IPS-NIHi11 (cell line): Measurements from ENCODE around the gene NMD3.
"Not testable (repeated sequence)": the region's sequence is repeated elsewhere in the genome, so short reads cannot be mapped to it uniquely, and the experiment has no call there.

Source experiments
- DNase-seq: peaks from one replicate; pipeline ENCODE4 v3.0.0; 2012; ENCODE audit warnings: mixed read lengths, low spot score

The NMD3 gene

GRCh38 chr3:161220850-161221753 lies at the start of gene NMD3:
Gene NMD3, plus strand, starts transcription at chr3:161221311. Its CDS starts 703 bp downstream, at chr3:161222014.
- DNase-seq, result peak; percentile 96

GRCh38 chr3:161171639-161172552 lies 49.2 kb upstream of the NMD3 start:
- DNase-seq, result peak; percentile 20

GRCh38 chr3:161175506-161175905 lies 45.6 kb upstream of the NMD3 start:
- DNase-seq, result no peak

GRCh38 chr3:161177991-161178390 lies 43.1 kb upstream of the NMD3 start:
- DNase-seq, result no peak

GRCh38 chr3:161181371-161181770 lies 39.7 kb upstream of the NMD3 start:
- not testable (repeated sequence) for DNase-seq

GRCh38 chr3:161187046-161187445 lies 34.1 kb upstream of the NMD3 start:
- no peak for DNase-seq

- DNase-seq, result no peak
Observed at GRCh38 chr3:161197855-161198850, 23.0 kb upstream of the NMD3 start.

GRCh38 chr3:161199926-161200325 lies 21.2 kb upstream of the NMD3 start:
- DNase-seq, result no peak

GRCh38 chr3:161203485-161204098 lies 17.5 kb upstream of the NMD3 start:
- DNase-seq, result no peak

GRCh38 chr3:161208931-161209330 lies 12.2 kb upstream of the NMD3 start:
- DNase-seq, result no peak

- DNase-seq, result no peak
Observed at GRCh38 chr3:161212171-161212771, 8.8 kb upstream of the NMD3 start.

- no peak for DNase-seq
Observed at GRCh38 chr3:161212906-161213305, 8.2 kb upstream of the NMD3 start.

- DNase-seq, result no peak
Observed at GRCh38 chr3:161213644-161214043, 7.5 kb upstream of the NMD3 start.

- DNase-seq, result no peak
Observed at GRCh38 chr3:161215185-161215584, 5.9 kb upstream of the NMD3 start.

- DNase-seq, result no peak
Observed at GRCh38 chr3:161217496-161217895, 3.6 kb upstream of the NMD3 start.

- DNase-seq, result no peak
Observed at GRCh38 chr3:161219495-161219894, 1.6 kb upstream of the NMD3 start.

- DNase-seq, result no peak
Observed at GRCh38 chr3:161221806-161222600, 892 bp downstream of the NMD3 start.

GRCh38 chr3:161222662-161223061 lies 1.6 kb downstream of the NMD3 start:
- no peak for DNase-seq

- DNase-seq, result no peak
Observed at GRCh38 chr3:161224786-161225185, 3.7 kb downstream of the NMD3 start.
